ENCODE measurements around the gene TSEN54. TPM values are rescaled to one million over a fixed set of nuclear protein-coding genes. Genes with fewer than 3 reads are reported as not detected.

Gene TSEN54
- polyA plus RNA-seq, 4 donors: 38.7 to 68.8 (median 55.0) TPM

GRCh38 chr17:75502721-75503329 lies 13.5 kb upstream of the TSEN54 start:
- DNase-seq (ENCODE audit: low read depth in 4 of 4, low spot score in 2 of 4): no peak

- DNase-seq (ENCODE audit: low read depth in 4 of 4, low spot score in 2 of 4): no peak
These were observed 12.9 kb upstream of the TSEN54 start for GRCh38 chr17:75503337-75503950.

GRCh38 chr17:75503976-75504346 lies 12.4 kb upstream of the TSEN54 start:
- no peak for DNase-seq (ENCODE audit: low read depth in 4 of 4, low spot score in 2 of 4)

GRCh38 chr17:75504347-75505151 lies 11.8 kb upstream of the TSEN54 start:
- no peak for DNase-seq (ENCODE audit: low read depth in 4 of 4, low spot score in 2 of 4)

- DNase-seq (ENCODE audit: low read depth in 4 of 4, low spot score in 2 of 4): no peak
These were observed 11.2 kb upstream of the TSEN54 start for GRCh38 chr17:75505152-75505409.

GRCh38 chr17:75505640-75506039 lies 10.7 kb upstream of the TSEN54 start:
- no peak for DNase-seq (ENCODE audit: low read depth in 4 of 4, low spot score in 2 of 4)

GRCh38 chr17:75506134-75506533 lies 10.2 kb upstream of the TSEN54 start:
- no peak for DNase-seq (ENCODE audit: low read depth in 4 of 4, low spot score in 2 of 4)

GRCh38 chr17:75506888-75507287 lies 9.4 kb upstream of the TSEN54 start:
- DNase-seq (ENCODE audit: low read depth in 4 of 4, low spot score in 2 of 4): no peak

- DNase-seq (ENCODE audit: low read depth in 4 of 4, low spot score in 2 of 4): no peak
These were observed 8.3 kb upstream of the TSEN54 start for GRCh38 chr17:75507733-75508719.

- DNase-seq (ENCODE audit: low read depth in 4 of 4, low spot score in 2 of 4): no peak
These were observed 7.4 kb upstream of the TSEN54 start for GRCh38 chr17:75508931-75509361.

GRCh38 chr17:75509528-75510258 lies 6.6 kb upstream of the TSEN54 start:
- no peak for DNase-seq (ENCODE audit: low read depth in 4 of 4, low spot score in 2 of 4)

- DNase-seq (ENCODE audit: low read depth in 4 of 4, low spot score in 2 of 4): no peak
These were observed 5.1 kb upstream of the TSEN54 start for GRCh38 chr17:75511270-75511609.

GRCh38 chr17:75511610-75512575 lies 4.4 kb upstream of the TSEN54 start:
- no peak for DNase-seq (ENCODE audit: low read depth in 4 of 4, low spot score in 2 of 4)

GRCh38 chr17:75512926-75513640 lies 3.2 kb upstream of the TSEN54 start:
- DNase-seq (ENCODE audit: low read depth in 4 of 4, low spot score in 2 of 4): no peak

GRCh38 chr17:75513641-75514000 lies 2.7 kb upstream of the TSEN54 start:
- no peak for DNase-seq (ENCODE audit: low read depth in 4 of 4, low spot score in 2 of 4)

GRCh38 chr17:75514299-75514918 lies 1.9 kb upstream of the TSEN54 start:
- no peak for DNase-seq (ENCODE audit: low read depth in 4 of 4, low spot score in 2 of 4)

- no peak for DNase-seq (ENCODE audit: low read depth in 4 of 4, low spot score in 2 of 4)
These were observed 1.3 kb upstream of the TSEN54 start for GRCh38 chr17:75514919-75515495.

All from left renal cortex interstitium (tissue), 4 donors.